Ectodermal cell (in vitro differentiated cells): ENCODE measurements around the gene HRH1.
"Not testable (repeated sequence)": the region's sequence is repeated elsewhere in the genome, so short reads cannot be mapped to it uniquely, and the experiment has no call there.

Source experiments
- H3K27ac ChIP-seq: 2 replicates; pipeline ENCODE4 v1.7.0; 2013; ENCODE audit warnings: mild to moderate bottlenecking, low read depth, low read length; ENCODE audit not compliant: insufficient read depth, poor library complexity, severe bottlenecking
- H3K27me3 ChIP-seq: 2 replicates; pipeline ENCODE4 v1.7.0; 2013; ENCODE audit warnings: mild to moderate bottlenecking, low read length; ENCODE audit not compliant: insufficient read depth, control insufficient read depth, poor library complexity, severe bottlenecking
- H3K36me3 ChIP-seq: one replicate; pipeline ENCODE4 v1.7.0; 2013; ENCODE audit warnings: low read length; ENCODE audit not compliant: control insufficient read depth, insufficient read depth
- H3K4me1 ChIP-seq: one replicate; pipeline ENCODE4 v1.7.0; 2013; ENCODE audit warnings: low read length; ENCODE audit not compliant: control insufficient read depth, insufficient read depth
- H3K4me3 ChIP-seq: 2 replicates; pipeline ENCODE4 v1.7.0; 2013; ENCODE audit warnings: low read depth, low read length, control low read depth; ENCODE audit not compliant: insufficient read depth
- H3K9me3 ChIP-seq: 2 replicates; pipeline ENCODE4 v1.7.0; 2013; ENCODE audit warnings: mild to moderate bottlenecking, low read length, moderate library complexity; ENCODE audit not compliant: control insufficient read depth
- WGBS, 2 experiments: methylation state at CpG; one replicate each; pipeline ENCODE4 v1.1.7; 2013; ENCODE audit warnings: missing lambda C conversion rate in 2 of 2; 5-methylcytosine and 5-hydroxymethylcytosine counted together

HRH1 gene

GRCh38 chr3:11203961-11204360, 49.7 kb downstream of the HRH1 start:
- H3K36me3 ChIP-seq, result no peaks in the 10 kb centered on the region
- H3K27ac ChIP-seq, result no peak overlapping the region
- WGBS, 2 experiments, result 86 to 96% methylated on average over 2 of the region's 2 CpGs
- no peak overlapping the region for H3K4me3 ChIP-seq
- no peaks in the 10 kb centered on the region for H3K27me3 ChIP-seq
- H3K9me3 ChIP-seq, result no peaks in the 10 kb centered on the region
- no peaks in the 10 kb centered on the region for H3K4me1 ChIP-seq

- H3K9me3 ChIP-seq, result no peaks in the 10 kb centered on the region
- 77 to 78% methylated on average over 10 of the region's 10 CpGs for WGBS, 2 experiments
- H3K27me3 ChIP-seq, result no peaks in the 10 kb centered on the region
- H3K36me3 ChIP-seq, result no peaks in the 10 kb centered on the region
- H3K4me1 ChIP-seq, result no peaks in the 10 kb centered on the region
- no peak overlapping the region for H3K27ac ChIP-seq
- no peak overlapping the region for H3K4me3 ChIP-seq
These were observed 50.5 kb downstream of the HRH1 start for GRCh38 chr3:11204697-11205348.

GRCh38 chr3:11205881-11206280, 51.6 kb downstream of the HRH1 start:
- 86 to 93% methylated on average over 14 of the region's 14 CpGs for WGBS, 2 experiments
- not testable (repeated sequence) for H3K36me3 ChIP-seq, H3K4me1 ChIP-seq

GRCh38 chr3:11206316-11206715, 52.0 kb downstream of the HRH1 start:
- Histone ChIP-seq H3K36me3 (no peaks in the 10 kb centered on the region), H3K27me3 (no peaks in the 10 kb centered on the region), H3K9me3 (no peaks in the 10 kb centered on the region), H3K4me1 (no peaks in the 10 kb centered on the region), H3K4me3 (no peak overlapping the region), H3K27ac (no peak overlapping the region)
- WGBS, 2 experiments, result 87 to 89% methylated on average over 7 to 8 of the region's 8 CpGs

More at GRCh38 chr3:11205881-11206280, 51.6 kb downstream of the HRH1 start:
- H3K9me3 ChIP-seq, H3K4me3 ChIP-seq, H3K27ac ChIP-seq, H3K27me3 ChIP-seq: not testable (repeated sequence)

- H3K27me3 ChIP-seq, result no peaks in the 10 kb centered on the region
- 91 to 92% methylated on average over 8 of the region's 8 CpGs for WGBS, 2 experiments
These were observed 52.7 kb downstream of the HRH1 start for GRCh38 chr3:11206953-11207352.

DNA sequence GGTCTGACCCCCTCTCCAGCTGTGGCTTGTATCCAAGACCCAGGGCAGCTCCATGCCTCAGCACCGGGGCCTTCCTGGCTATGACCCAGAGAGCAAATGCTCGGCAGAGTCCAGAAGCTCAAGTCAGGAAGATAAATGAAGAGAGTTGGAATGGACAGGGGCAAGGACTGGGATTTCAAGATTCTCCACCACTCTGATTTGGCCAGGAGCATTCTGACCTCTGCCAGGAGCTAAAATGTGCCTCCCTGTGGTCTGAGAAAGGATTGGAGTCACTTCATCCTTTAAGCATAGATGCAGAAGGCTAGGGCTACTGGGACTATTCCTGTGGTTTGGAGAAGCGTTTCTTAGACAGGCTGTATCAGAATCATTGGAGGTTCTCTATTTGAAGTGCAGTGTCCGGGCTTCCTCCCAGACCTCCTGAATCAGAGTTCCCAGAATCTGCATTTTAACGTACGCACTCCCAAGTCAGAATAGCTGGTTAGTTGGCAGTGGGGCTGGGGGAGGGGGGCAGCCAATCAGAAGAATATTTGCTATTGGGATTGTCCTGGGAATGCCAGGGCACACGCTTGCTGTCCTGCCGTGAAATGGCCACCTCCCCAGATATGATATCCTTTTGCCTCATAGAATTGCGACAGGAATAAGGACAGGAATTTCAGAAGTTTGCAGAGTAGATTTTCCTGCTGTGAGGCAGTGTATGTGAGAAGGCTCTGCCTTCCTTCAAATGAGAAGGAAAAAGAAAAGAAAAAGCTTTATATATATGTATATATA, 57.4 kb downstream of the HRH1 start:
- Histone ChIP-seq H3K36me3 (no peaks in the 10 kb centered on the region), H3K27me3 (no peaks in the 10 kb centered on the region), H3K9me3 (no peaks in the 10 kb centered on the region), H3K4me3 (no peak overlapping the region), H3K4me1 (no peaks in the 10 kb centered on the region), H3K27ac (no peak overlapping the region)
- 83 to 86% methylated on average over 9 of the region's 9 CpGs for WGBS, 2 experiments

More at GRCh38 chr3:11206953-11207352, 52.7 kb downstream of the HRH1 start:
- Histone ChIP-seq H3K4me3 (no peak overlapping the region), H3K36me3 (no peaks in the 10 kb centered on the region), H3K9me3 (no peaks in the 10 kb centered on the region), H3K27ac (no peak overlapping the region), H3K4me1 (no peaks in the 10 kb centered on the region)

DNA sequence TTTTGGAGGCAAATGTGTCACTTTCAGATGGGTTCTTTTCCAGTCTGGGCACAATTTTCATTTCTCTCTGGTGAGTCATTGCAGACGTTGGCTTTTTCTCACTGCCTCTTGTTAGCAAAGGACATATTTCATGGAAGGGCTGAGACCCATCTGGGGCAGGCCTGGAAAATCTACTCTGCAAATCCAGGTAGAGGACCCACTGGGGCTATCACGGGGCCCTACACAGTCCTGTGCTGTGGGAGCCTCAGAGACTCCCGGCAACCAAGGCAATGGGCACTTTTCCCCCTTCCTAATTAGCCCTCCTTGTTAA, 58.0 kb downstream of the HRH1 start:
- no peak overlapping the region for H3K4me3 ChIP-seq
- no peaks in the 10 kb centered on the region for H3K36me3 ChIP-seq
- 61 to 65% methylated on average over 3 of the region's 3 CpGs for WGBS, 2 experiments
- H3K27ac ChIP-seq, result no peak overlapping the region
- H3K4me1 ChIP-seq, result no peaks in the 10 kb centered on the region
- H3K27me3 ChIP-seq, result no peaks in the 10 kb centered on the region
- no peaks in the 10 kb centered on the region for H3K9me3 ChIP-seq

- no peaks in the 10 kb centered on the region for H3K36me3 ChIP-seq
- H3K4me1 ChIP-seq, result no peaks in the 10 kb centered on the region
- H3K27me3 ChIP-seq, result no peaks in the 10 kb centered on the region
- H3K27ac ChIP-seq, result no peak overlapping the region
- no peak overlapping the region for H3K4me3 ChIP-seq
- no peaks in the 10 kb centered on the region for H3K9me3 ChIP-seq
- WGBS, 2 experiments, result 89 to 94% methylated on average over 6 of the region's 6 CpGs
These were observed 58.5 kb downstream of the HRH1 start for GRCh38 chr3:11212784-11213183.

DNA sequence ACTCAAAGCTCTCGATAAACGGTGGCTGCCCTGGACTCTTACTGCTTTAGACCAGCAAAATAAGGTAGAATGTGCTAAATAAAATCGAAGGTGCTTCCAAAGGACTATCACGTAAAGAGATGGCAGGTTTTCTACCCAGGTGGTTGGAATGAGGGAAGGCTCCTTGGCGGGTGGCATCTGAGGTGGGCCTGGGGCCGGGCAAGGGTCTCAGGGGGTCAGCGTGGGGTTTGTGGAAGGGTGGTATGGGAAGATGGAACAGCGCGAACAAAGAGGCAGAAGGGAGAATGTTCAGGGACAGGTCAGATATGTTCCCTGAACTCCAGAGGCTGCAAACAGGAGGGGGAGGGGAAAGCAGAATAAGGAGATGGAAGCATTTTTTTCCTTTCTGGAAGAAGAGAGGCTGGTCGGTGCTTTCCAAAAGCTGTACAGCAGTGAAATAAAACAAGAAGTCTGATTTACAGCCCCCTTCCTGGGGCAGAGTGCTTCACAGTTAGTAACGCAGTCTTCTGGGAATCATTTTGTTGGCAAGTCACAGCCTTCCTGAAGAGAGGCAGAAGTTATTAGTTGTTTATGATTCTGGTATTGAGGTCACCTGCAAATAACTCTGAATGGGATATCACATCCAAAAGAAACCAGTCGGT, 59.6 kb downstream of the HRH1 start:
- 93 to 94% methylated on average over 12 of the region's 12 CpGs for WGBS, 2 experiments
- no peaks in the 10 kb centered on the region for H3K27me3 ChIP-seq
- H3K9me3 ChIP-seq, result no peaks in the 10 kb centered on the region

DNA sequence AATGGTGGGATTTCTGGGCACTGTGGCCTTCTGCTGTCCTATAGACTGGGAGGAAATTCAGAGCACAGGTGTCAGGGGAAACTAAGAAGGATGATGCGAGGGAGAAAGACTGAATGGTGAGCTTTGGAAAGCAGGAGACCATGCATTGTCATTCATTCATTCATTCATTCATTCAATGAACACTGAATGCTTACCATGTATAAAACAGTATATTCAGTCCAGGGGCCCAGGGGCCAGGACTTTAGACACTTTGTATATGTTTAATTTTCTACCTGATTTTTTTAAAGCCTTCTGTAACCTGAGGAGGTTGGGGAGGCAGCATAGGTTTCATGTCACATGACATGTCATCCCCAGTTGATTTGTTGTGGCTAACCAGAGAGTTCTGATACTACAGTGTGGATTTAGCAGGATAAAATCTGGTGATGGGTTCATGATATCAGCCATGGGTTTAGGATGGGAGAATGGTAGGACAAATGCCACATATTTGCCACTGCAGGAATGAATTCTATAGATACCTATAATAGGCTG, 60.2 kb downstream of the HRH1 start:
- H3K27ac ChIP-seq, result no peak overlapping the region
- H3K36me3 ChIP-seq, result no peaks in the 10 kb centered on the region
- no peak overlapping the region for H3K4me3 ChIP-seq
- WGBS, 2 experiments, result 95 to 100% methylated on average over 1 of the region's 1 CpG
- H3K9me3 ChIP-seq, result no peaks in the 10 kb centered on the region
- H3K27me3 ChIP-seq, result no peaks in the 10 kb centered on the region
- H3K4me1 ChIP-seq, result no peaks in the 10 kb centered on the region

More for the DNA sequence above, 59.6 kb downstream of the HRH1 start:
- Histone ChIP-seq H3K4me3 (no peak overlapping the region), H3K27ac (no peak overlapping the region), H3K4me1 (no peaks in the 10 kb centered on the region), H3K36me3 (no peaks in the 10 kb centered on the region)
